ENCODE results near the gene SOX1. TPM values are rescaled to one million over a fixed set of nuclear protein-coding genes. Genes with fewer than 3 reads are reported as not detected.

The SOX1 gene
- total and polyA plus RNA-seq, 2 donors (not counting 1 experiment from before 2014, with no cell fraction given) = not detected

GRCh38 chr13:112072534-112073244 is 5.7 kb downstream of the SOX1 start:
- ATAC-seq (ENCODE audit: low read depth) (no peak), DNase-seq (no peak)
- Mint-ChIP-seq H3K4me3 (no peak overlapping the region), H3K27me3 (peaks cover 64% of the 10 kb centered on the region), H3K27ac (no peak overlapping the region), H3K9me3 (ENCODE audit: insufficient read depth) (no peaks in the 10 kb centered on the region), H3K4me1 (peaks cover 5% of the 10 kb centered on the region)
- H2AFZ ChIP-seq (ENCODE audit: insufficient read depth, low read depth, low read length, poor library complexity, severe bottlenecking) = no peak overlapping the region
- H3K27me3 ChIP-seq (replicated peaks in 1 of 4; ENCODE audit: control extremely low read depth in 1 of 4, control insufficient read depth in 3 of 4, insufficient read depth in 4 of 4, low read length in 3 of 4) = peaks cover 0 to 61% (median 40%) of the 10 kb centered on the region in 4 experiments
- H3K9ac ChIP-seq (ENCODE audit: low read length) = no peak overlapping the region
- H3K4me3 ChIP-seq (ENCODE audit: control extremely low read depth in 1 of 5, extremely low read depth in 1 of 5, insufficient read depth in 1 of 5, low read depth in 2 of 5, low read length in 4 of 5) = no peak overlapping the region
- H3K4me1 ChIP-seq (ENCODE audit: control insufficient read depth in 2 of 2, insufficient read depth in 2 of 2, low read length in 2 of 2) = no peaks in the 10 kb centered on the region
- intact Hi-C loops (cut with micrococcal nuclease) = no loop called here
- H3K9me3 ChIP-seq (ENCODE audit: control extremely low read depth in 1 of 3, control insufficient read depth in 2 of 3, insufficient read depth in 1 of 3, low read length in 2 of 3) = peaks cover 0 to 36% (median 4%) of the 10 kb centered on the region in 3 donors
- H3K27ac ChIP-seq (ENCODE audit: low read length in 2 of 2) = no peak overlapping the region
- H4K20me1 ChIP-seq (ENCODE audit: control insufficient read depth, insufficient read depth, low read length, poor library complexity, severe bottlenecking) = no peaks in the 10 kb centered on the region
- no peaks in the 10 kb centered on the region for H3K79me2 ChIP-seq (ENCODE audit: control insufficient read depth, insufficient read depth, low read length)
- ChIA-PET POLR2A (no interaction called here), CTCF (no interaction called here)
- no peak for TF ChIP-seq EZH2 (IDR thresholded peaks at IDR 0.05; ENCODE audit: borderline replicate concordance, insufficient read depth, low read depth, low read length, poor library complexity, severe bottlenecking)
- no peak for TF ChIP-seq CTCF (IDR thresholded peaks at IDR 0.05)
- WGBS (ENCODE audit: insufficient coverage) = 7% methylated on average over 72 of the region's 77 CpGs
- H3K36me3 ChIP-seq (replicated peaks in 1 of 2; ENCODE audit: control extremely low read depth in 1 of 2, control insufficient read depth in 1 of 2, extremely low read depth in 1 of 2, insufficient read depth in 2 of 2, low read length in 1 of 2) = no peaks in the 10 kb centered on the region
- no peak overlapping the region for H3K4me2 ChIP-seq (replicated peaks; ENCODE audit: low read depth, low read length, poor library complexity, severe bottlenecking)

Data from B cell (primary cell).